ENCODE measurements around the gene HEATR5B. TPM values are rescaled to one million over a fixed set of nuclear protein-coding genes. Genes with fewer than 3 reads are reported as not detected.
A peak's percentile ranks its signal among the peaks of the same experiment; 100 is the strongest.
"Not testable (repeated sequence)": the region's sequence is repeated elsewhere in the genome, so short reads cannot be mapped to it uniquely, and the experiment has no call there.

Gene HEATR5B
- total RNA-seq, 1 experiment from 2014 or later, result 14.5 TPM

- Mint-ChIP-seq H3K4me3 (ENCODE audit: unreplicated experiment) (no peak overlapping the region), H3K36me3 (ENCODE audit: insufficient read depth, unreplicated experiment) (peaks cover 6% of the 10 kb centered on the region), H3K4me1 (ENCODE audit: insufficient read depth, unreplicated experiment) (no peaks in the 10 kb centered on the region), H3K27me3 (ENCODE audit: insufficient read depth, unreplicated experiment) (no peaks in the 10 kb centered on the region), H3K27ac (ENCODE audit: low read depth, unreplicated experiment) (no peak overlapping the region), H3K9me3 (ENCODE audit: unreplicated experiment) (no peaks in the 10 kb centered on the region)
- ChIA-PET POLR2A (interaction anchor here (1.2 kb wide), 1 partner anchor 11 kb away, joined by 3 read pairs; no protein-coding TSS in a partner anchor), CTCF (interaction anchor here (0.5 to 1.4 kb wide), 3 partner anchors 15 to 647 kb away, joined by 3 to 4 read pairs (median 4); no protein-coding TSS in a partner anchor)
- TF ChIP-seq CTCF (IDR thresholded peaks at IDR 0.05; ENCODE audit: unreplicated experiment), result no peak
- no peak for DNase-seq (ENCODE audit: unreplicated experiment)
- no TSS peak for BruUV-seq (replicated peaks)
- intact Hi-C loops (cut with micrococcal nuclease), result no loop called here
Measured at GRCh38 chr2:36941867-36942266, 142.3 kb downstream of the HEATR5B start.

- H3K27ac Mint-ChIP-seq (ENCODE audit: low read depth, unreplicated experiment); H3K27me3 Mint-ChIP-seq (ENCODE audit: insufficient read depth, unreplicated experiment); H3K9me3 Mint-ChIP-seq (ENCODE audit: unreplicated experiment); intact Hi-C loops (cut with micrococcal nuclease); H3K36me3 Mint-ChIP-seq (ENCODE audit: insufficient read depth, unreplicated experiment); BruUV-seq (replicated peaks); H3K4me3 Mint-ChIP-seq (ENCODE audit: unreplicated experiment); DNase-seq (ENCODE audit: unreplicated experiment); H3K4me1 Mint-ChIP-seq (ENCODE audit: insufficient read depth, unreplicated experiment): not testable (repeated sequence)
- ChIA-PET POLR2A (interaction anchor here (1.4 kb wide), 1 partner anchor 15 kb away, joined by 8 read pairs; no protein-coding TSS in a partner anchor), CTCF (interaction anchor here (1.0 kb wide), 1 partner anchor 18 kb away, joined by 3 read pairs; no protein-coding TSS in a partner anchor)
Measured at GRCh38 chr2:36936526-36936925, 147.6 kb downstream of the HEATR5B start.

GRCh38 chr2:36931688-36932087, 152.5 kb downstream of the HEATR5B start:
- intact Hi-C loops (cut with micrococcal nuclease), result loop anchor here (2.0 kb wide), 1 partner anchor 35 kb away; the partner anchor contains the start of gene STRN
- H3K36me3 Mint-ChIP-seq (ENCODE audit: insufficient read depth, unreplicated experiment); DNase-seq (ENCODE audit: unreplicated experiment); BruUV-seq (replicated peaks); H3K4me3 Mint-ChIP-seq (ENCODE audit: unreplicated experiment); H3K27me3 Mint-ChIP-seq (ENCODE audit: insufficient read depth, unreplicated experiment); H3K9me3 Mint-ChIP-seq (ENCODE audit: unreplicated experiment): not testable (repeated sequence)
- ChIA-PET CTCF (interaction anchor here (0.6 to 1.5 kb wide), 5 partner anchors 13 to 146 kb away, joined by 3 to 4 read pairs (median 3); no protein-coding TSS in a partner anchor), POLR2A (interaction anchor here (0.8 to 2.1 kb wide), 7 partner anchors 9 to 35 kb away, joined by 3 to 24 read pairs (median 7); partner anchors contain the start of gene STRN)
- Mint-ChIP-seq H3K27ac (ENCODE audit: low read depth, unreplicated experiment) (peak overlapping the region; percentile 99), H3K4me1 (ENCODE audit: insufficient read depth, unreplicated experiment) (peaks cover 14% of the 10 kb centered on the region)

Other genes starting within 250 kb of the HEATR5B start
- 24.9 and 25.3 TPM in 2 replicates for gene STRN, start 117.8 kb downstream of the HEATR5B start, total RNA-seq (2022)
- gene GPATCH11, start 146 bp upstream of the HEATR5B start, total RNA-seq (2022), result 5.5 and 5.9 TPM in 2 replicates
- gene EIF2AK2, start 72.6 kb upstream of the HEATR5B start, total RNA-seq (2022), result 29.6 and 39.3 TPM in 2 replicates
- gene SULT6B1, start 104.3 kb upstream of the HEATR5B start, total RNA-seq (2022), result not detected in 2 replicates
- gene CEBPZOS, start 112.1 kb upstream of the HEATR5B start, total RNA-seq (2022), result 38.5 and 64.5 TPM in 2 replicates
- 46.6 and 61.7 TPM in 2 replicates for gene CEBPZ, start 147.2 kb upstream of the HEATR5B start, total RNA-seq (2022)
- 16.1 and 18.3 TPM in 2 replicates for gene NDUFAF7, start 147.3 kb upstream of the HEATR5B start, total RNA-seq (2022)
- 22.0 and 23.9 TPM in 2 replicates for gene PRKD3, start 240.5 kb upstream of the HEATR5B start, total RNA-seq (2022)